GM19328 (cell line): ENCODE measurements around the gene XPR1.
A peak's percentile ranks its signal among the peaks of the same experiment; 100 is the strongest.
"Not testable (repeated sequence)": the region's sequence is repeated elsewhere in the genome, so short reads cannot be mapped to it uniquely, and the experiment has no call there.

Experiments
- ATAC-seq: cut with Tn5 transposase; IDR thresholded peaks from one replicate; pipeline ENCODE4 v1.9.1; 2021; ENCODE audit warnings: mild to moderate bottlenecking, moderate library complexity; ENCODE audit not compliant: unreplicated experiment

XPR1 gene

DNA sequence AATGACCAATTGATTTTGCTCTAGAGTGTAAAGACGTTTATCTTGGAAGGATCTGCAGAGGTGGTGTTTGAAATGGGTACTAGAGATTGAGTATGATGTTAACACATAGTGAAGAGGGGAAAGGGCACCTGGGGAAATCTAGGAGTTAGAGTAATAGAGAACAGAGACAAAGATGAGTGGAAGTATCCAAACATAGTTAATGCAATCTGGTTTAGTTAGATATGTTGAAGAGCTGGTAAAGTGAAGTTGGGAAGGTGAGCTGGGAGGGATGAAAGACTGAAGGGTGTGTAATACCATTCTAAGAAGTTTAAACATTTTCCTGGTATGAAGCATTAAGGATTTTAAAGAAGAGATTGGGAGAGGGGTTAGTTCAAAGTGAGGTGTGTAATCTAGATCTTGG is 11.0 kb downstream of the XPR1 start:
- ATAC-seq: no peak

DNA sequence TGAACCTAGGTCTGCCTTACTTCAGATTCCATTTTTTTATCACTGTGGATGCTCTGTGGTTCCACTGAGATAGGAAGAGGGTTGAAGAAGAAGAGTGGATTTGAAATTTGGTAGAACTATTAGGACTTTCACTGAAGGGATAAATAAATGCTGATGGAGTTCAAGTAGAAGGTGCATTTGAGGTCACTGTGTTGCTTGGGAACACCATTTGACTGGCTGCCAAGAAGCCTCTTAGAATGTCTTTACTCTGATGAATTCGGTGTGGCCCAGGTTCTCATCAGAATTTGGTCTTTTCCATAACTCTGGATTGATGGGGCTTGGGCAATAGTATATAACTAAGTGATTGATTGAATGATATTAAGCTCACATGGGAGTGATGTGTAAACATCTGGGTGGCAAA is 11.9 kb downstream of the XPR1 start:
- ATAC-seq: no peak

DNA sequence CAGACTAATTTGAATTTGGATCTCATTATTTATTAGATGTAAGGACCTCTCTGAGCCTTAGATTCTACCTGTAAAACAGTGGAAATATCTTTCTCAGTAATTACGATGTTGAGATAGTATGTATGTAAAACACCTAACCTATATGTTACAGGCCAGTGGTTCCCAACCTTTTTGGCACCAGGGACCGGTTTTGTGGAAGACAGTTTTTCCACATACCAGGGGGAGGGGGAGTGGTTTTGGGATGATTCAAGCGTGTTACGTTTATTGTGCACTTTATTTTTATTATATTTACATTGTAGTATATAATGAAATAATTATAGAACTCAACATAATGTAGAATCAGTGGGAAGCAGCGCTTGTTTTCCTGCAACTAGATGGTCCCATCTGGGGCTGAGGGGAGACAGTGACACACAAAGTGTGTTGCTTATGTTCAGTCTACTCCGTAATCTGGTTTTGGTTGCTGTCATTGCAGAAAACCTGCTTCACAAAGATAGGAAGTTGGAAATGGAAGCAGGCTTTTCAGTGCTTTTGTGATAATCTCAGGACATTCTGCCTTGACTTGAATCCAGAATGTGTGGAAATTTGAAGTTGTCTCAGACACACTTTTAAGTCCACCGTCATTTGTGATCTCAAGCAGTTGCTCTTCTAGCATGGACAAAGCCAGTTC is 12.8 kb downstream of the XPR1 start:
- ATAC-seq: no peak

DNA sequence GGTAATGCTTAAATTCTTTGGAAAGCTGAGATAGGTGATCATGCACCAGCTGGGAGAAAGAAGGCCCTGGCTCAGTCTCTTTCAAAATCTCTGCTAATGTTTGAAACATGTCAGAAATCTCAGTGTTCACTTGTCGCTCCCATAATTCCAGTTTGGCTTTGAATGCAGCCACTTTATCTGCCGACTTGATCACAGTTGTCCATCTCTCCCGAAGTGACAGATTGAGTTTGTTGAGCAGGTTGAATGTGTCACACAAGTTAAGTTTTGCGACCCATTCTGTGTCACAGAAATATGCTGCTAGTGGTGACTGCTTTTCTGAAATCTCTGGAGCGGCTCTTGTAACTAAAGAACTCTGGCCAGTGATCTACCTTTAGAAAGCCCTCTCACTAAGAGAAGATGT is 13.4 kb downstream of the XPR1 start:
- ATAC-seq: not testable (repeated sequence)

DNA sequence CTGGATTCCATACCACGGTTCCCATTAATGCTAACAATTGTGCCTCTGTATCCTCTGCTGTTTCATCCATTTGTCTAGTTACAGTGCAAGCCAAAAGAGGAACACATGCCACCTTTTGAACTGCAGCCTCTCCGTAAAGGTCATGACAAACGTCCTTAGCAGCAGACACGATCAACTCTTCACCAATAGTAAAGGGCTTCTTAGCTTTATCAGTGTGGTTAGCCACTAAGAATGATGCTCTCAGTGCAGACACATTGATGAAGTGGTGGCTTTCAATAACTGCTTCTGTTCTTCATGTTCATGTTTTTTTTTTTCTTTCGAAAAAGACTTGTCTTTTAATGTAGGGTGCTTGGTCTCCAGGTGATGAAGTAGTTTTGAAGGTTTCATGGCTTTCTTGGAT is 14.3 kb downstream of the XPR1 start:
- peak; percentile 30 for ATAC-seq

DNA sequence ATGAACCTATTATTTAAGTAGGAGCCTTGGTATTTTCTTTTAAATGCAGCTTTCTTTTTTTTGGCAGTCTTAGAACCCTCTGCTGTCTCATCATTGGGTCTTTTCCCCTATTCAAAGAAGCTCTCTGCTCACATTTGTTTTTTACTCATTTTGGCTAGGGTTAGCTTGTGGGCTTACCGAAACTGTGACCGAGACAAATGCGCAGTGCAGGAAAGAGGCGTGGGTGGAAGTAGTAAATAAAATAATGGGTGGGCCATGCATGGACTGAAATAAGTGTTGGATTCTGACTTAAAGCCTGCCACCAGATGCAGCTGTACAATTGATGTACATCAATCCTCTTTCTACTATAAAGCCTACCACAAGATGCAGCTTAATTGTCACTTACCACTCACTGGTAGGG is 14.7 kb downstream of the XPR1 start:
- peak; percentile 90 for ATAC-seq

DNA sequence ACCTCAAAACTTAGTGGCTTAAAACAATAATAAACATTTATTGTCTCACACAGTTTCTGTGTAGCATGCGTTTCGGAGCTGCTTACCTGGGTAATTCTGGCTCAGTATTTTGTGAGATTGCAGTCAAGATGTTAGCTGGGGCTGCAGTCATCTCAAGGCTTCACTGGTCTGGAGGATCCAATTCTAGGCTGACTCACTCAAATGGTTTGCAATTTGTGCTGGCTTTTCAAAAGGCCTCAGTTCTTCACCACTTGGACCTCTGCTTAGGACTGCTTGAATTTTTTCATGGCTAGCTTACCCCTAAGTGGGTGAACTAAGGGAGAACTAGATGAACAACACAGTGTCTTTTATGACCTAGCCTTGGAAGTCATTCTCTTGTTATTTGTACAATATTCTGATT is 21.0 kb downstream of the XPR1 start:
- ATAC-seq: no peak

DNA sequence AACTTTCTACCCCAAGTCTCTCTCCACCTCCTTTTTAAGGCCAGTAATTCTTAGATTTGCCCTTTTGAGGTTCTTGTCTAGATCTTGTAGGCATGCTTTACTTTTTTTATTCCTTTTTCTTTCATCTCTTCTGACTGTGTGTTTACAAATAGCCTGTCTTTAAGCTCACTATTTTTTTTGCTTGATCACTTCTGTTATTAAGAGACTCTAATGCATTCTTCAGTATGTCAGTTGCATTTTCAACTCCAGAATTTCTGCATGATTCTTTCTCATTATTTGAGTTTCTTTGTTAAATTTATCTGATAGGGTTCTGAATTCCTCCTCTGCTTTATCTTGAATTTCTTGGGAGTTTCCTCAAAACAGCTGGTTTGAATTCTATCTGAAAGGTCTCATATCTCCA is 30.9 kb downstream of the XPR1 start:
- ATAC-seq: no peak

DNA sequence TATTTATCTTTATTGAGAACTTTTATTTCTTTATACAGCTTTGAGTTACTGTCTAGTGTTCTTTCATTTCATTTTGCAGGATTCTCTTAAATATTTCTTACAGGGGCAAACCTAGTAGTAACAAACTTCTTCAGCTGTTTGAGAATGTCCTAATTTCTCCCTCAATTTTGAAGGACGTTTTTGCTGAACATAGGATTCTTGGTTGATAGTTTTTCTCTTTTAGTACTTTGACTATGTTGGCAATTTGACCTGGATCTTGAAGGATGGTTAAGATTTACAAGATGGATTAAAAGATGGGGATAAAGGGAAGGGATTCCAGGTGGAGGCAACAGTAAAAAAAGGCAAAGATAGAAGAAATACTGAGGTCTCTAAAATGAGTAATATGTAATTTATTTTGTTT is 38.9 kb downstream of the XPR1 start:
- no peak for ATAC-seq

DNA sequence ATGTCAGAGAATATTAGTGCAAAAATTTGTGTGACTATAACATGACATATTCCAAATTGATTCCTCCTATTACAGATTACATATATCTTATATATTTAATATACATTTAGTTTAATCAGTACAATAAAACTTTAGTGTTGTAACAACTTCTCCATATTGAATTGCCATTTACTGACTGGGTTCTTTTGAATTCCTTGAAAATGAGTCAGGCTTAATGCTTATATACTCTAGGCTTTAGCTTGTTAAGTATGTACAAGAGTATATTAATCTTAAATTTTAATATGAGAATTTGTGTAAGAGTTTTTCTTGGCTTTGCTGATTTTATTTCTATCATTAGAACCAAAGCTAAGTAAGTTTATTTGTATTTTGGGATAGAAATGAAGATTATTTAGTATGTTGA is 40.3 kb downstream of the XPR1 start:
- no peak for ATAC-seq

DNA sequence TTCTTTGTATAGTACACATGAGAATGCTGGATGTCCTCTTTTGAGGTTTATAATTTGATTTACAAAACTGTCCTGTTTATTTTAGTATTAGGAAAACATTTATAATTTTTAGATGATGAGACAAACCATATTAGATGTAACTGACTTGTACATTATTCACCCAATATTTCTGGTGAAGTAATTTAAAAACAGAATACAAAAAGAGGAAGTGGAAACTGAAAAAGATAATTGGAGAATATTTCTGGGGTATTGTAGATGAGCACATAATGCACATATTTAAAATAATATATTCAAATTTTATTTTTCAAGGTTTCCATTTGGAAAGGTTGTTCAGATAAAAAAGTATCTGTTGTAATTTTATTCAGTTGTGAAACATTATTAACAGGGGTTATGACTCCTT is 40.7 kb downstream of the XPR1 start:
- ATAC-seq: no peak

DNA sequence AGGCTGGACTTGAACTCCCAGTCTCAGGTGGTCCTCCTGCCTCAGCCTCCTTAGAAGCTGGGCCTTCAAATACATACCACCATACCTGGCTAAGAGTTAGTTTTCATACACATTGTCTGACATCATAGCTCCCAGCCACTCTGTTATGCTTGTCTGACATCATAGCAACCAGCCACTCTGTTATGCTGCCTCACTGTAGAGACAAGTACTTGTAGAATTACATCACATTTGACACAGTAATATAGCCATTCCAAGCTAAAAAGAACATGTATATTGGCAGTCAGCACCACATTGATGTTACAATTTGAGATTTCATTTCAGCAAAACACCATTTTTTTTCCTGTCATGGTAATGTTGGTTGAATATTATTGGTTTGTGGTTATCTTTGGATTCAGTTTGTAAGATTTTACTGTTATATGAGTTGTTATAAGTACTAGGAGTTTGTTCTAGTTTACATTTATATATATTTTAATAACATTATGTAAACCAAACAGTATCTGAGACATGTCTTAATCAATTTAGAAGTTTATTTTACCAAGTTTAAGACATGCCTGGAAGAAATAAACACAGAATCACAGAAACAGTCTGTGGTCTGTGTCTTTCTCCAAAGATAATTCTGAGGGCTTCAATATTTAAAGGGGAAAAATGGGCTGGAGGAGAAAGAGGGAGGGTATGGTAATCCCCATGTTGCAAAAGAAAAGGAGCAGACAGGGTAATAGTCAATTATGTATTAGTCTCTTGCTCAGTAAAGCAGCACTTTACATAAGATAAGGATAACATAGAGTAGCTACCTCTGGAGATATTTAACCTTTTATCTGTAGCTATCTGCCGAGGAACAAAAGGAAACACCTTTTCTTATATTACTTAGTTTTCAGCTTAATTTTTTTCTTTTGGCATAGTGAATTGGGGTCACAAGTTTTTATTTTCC is 43.0 kb downstream of the XPR1 start:
- no peak for ATAC-seq

DNA sequence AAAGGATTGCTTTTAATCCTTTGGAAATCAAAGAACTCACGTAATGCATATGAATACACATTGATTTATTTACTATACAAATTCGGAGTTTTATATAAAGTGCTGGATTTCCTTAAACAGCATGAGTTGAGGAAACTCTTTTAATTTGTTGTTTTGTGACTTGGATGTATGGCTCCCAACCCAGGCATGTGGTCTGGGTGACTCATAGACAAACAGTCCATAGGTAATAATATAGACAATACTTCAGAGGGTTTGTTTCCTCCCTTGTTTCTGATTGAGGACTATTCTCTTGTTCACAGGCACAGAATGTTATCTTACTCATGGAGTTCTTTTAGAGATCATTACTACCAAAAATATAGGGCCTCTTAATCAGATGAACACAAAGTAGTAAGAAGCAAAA is 43.8 kb downstream of the XPR1 start:
- ATAC-seq: no peak

DNA sequence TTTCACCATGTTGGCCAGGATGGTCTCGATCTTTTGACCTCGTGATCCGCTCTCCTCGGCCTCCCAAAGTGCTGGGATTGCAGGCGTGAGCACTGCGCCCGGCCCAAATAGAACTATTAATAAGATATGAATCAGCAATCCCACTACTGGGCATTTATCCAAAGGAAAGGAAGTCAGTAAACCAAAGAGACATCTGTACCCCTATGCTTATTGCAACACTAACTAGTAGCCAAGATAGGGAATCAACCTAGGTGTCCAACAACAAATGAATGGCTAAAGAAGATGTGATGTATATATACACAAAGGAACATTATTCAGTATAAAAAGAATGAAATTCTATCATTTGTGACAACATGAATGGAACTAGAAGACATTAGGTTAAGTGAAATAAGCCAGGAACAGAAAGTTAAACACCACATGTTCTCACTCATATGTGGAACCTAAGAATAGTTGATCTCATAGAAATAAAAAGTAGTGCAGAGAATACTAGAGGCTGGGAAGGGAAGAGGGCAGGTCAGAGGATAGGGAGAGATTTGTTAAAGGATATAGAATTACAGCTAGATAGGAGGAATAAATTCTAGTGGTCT is 48.8 kb downstream of the XPR1 start:
- ATAC-seq: no peak

DNA sequence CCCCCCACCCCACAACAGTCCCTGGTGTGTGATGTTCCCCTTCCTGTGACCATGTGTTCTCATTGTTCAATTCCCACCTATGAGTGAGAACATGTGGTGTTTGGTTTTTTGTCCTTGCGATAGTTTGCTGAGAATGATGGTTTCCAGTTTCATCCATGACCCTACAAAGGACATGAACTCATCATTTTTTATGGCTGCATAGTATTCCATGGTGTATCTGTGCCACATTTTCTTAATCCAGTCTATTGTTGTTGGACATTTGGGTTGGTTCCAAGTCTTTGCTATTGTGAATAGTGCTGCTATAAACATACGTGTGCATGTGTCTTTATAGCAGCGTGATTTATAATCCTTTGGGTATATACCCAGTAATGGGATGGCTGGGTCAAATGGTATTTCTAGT is 51.3 kb downstream of the XPR1 start:
- not testable (repeated sequence) for ATAC-seq

DNA sequence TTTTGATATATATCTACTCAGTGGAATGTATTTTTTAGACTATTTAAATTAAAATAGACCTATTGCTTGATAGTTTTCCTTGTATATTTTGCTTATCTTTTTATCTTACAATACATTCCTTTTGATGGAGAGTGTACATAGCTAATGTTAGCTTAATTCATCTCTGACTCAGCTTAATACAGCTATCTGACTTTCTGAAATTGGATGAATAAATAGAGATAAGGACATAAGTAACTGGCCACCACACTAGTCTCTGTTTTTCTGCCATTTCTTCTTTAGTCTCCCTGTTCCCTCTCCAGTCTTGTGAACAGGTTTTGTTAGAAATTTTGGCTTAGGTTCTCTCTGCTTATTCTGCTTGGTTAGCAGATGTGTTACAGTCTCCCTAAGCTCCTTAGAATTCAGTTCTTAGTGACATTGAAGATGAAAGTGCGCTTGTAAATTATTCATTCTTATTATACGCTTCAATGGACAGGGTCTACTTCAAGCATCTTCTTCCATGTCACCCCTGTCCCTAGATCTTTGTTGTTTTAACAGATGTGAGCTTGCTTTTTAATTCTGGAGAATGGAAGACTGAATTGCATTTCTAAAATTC is 59.6 kb downstream of the XPR1 start:
- no peak for ATAC-seq

DNA sequence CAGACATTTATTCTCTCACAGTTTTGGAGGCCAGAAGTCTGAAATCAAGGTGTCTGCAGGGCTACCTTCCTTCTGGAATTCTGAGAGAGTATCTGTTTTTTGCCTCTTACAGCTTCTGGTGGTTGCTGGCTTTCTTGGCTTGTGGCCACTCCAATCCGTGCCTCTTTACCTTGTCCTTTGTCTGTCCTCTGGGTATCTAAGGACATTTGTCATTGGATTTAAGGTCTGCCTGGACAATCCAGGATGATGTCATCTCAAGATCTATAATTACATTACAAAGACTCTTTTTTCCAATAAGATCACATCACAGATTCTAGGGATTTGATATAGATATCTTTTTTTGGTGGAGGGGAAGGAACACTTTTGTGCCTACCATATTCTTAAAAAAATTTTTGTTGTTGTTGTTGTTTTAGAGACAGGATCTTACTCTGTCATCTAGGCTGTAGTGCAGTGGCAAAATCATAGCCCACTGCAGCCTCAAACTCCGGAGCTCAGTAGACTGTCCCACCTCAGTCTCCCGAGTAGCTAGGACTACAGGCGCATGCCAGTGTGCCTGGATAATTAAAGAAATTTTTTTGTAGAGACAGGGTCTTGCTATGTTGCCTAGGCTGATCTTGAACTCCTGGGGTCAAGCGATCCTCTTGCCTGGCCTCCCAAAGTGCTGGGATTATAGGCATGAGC is 61.9 kb downstream of the XPR1 start:
- ATAC-seq: no peak

DNA sequence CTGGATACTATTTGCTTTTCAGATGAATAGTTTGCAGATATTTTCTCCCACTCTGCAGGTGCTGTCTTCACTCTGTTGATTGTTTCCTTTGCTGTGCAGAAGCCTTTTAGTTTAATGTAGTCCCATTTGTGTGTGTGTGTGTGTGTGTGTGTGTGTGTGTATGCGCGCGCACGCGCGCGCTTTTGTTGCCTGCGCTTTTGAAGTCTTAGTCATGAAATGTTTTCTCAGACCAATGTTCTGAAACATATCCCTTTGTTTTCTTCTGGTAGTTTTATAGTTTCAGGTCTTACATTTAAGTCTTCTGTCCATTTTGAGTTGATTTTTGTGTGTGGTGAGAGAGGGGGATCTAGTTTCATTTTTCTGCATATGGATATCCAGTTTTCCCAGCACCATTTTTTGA is 63.5 kb downstream of the XPR1 start:
- no peak for ATAC-seq

DNA sequence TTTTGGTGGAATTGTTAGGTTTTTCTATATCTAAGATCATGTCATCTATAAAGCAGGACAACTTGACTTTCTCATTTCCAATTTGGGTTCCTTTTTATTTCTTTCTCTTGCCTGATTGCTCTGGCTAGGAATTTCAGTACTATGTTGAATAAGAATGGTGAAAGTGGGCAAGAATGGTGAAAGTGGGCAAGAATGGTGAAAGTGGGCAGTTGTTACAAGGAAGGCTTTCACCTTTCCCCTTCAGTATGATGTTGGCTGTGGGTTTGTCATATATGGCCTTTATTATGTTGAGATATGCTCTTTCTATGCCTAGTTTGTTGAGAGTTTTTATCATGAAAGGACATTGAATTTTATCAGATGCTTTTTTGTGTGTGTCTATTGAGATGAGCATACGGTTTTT is 64.5 kb downstream of the XPR1 start:
- ATAC-seq: no peak

DNA sequence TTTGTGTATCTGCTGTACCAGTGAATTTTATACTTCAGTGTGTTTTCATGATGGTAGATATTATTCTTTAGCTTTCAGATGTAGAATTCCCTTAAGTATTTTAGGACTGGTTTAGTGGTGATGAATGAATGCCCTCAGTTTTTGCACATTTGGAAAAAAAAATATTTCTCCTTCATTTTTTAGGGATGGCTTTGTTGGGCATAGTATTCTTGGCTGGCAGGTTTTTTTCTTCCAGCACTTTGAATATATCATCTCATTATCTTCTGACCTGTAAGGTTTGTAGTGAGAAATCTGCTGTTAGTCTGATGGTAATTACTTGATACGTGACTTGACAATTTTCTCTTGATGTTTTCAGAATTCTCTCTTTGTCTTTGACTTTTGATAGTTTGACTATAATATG is 66.8 kb downstream of the XPR1 start:
- no peak for ATAC-seq

DNA sequence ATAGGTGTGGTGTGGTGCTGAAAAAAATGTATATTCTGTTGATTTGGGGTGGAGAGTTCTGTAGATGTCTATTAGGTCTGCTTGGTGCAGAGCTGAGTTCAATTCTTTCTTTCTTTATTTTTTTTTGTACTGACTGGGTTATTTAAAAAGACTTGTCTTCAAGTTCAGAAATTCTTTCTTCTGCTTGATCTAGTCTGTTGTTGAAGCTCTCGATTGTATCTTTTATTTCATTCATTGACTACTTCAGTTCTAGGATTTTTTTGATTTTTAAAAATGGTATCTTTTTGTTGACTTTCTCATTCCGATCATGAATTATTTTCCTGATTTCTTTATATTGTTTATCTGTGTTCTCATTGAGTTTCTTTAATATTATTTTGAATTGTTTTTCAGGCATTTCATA is 70.6 kb downstream of the XPR1 start:
- not testable (repeated sequence) for ATAC-seq
